HEK293 (cell line): ENCODE measurements around the gene MAGI2.

Source experiments
- BCL11A ChIP-seq: fragments of 450-650 bp; formaldehyde crosslinking; IDR thresholded peaks from 2 replicates; pipeline ENCODE4 v1.5.1; 2016; ENCODE audit warnings: low read depth, missing biosample characterization, missing genetic modification characterization
- CTCF ChIP-seq: fragments of 450-650 bp; formaldehyde crosslinking; IDR thresholded peaks from 2 replicates; pipeline ENCODE4 v1.5.1; 2016; ENCODE audit warnings: missing biosample characterization, missing genetic modification characterization
- REST ChIP-seq: fragments of 450-650 bp; formaldehyde crosslinking; IDR thresholded peaks from 2 replicates; pipeline ENCODE4 v1.5.1; 2016; ENCODE audit warnings: missing biosample characterization, missing genetic modification characterization
- SP2 ChIP-seq: fragments of 450-650 bp; formaldehyde crosslinking; IDR thresholded peaks from 2 replicates; pipeline ENCODE4 v1.5.1; 2016; ENCODE audit warnings: missing biosample characterization, missing genetic modification characterization
- TCF7L2 ChIP-seq: IDR thresholded peaks from 2 replicates; pipeline ENCODE4 v1.6.1; 2011; ENCODE audit warnings: low read depth, mild to moderate bottlenecking, inconsistent platforms, low read length, moderate library complexity, borderline replicate concordance
- ZNF140 ChIP-seq: fragments of 450-650 bp; formaldehyde crosslinking; IDR thresholded peaks from 2 replicates; pipeline ENCODE4 v1.5.1; 2016; ENCODE audit warnings: missing biosample characterization, missing genetic modification characterization
- ZNF302 ChIP-seq: fragments of 450-650 bp; formaldehyde crosslinking; IDR thresholded peaks from 2 replicates; pipeline ENCODE4 v1.5.1; 2016; ENCODE audit warnings: missing biosample characterization, missing genetic modification characterization, low read depth
- ZNF341 ChIP-seq: fragments of 450-650 bp; formaldehyde crosslinking; IDR thresholded peaks from 2 replicates; pipeline ENCODE4; 2016; ENCODE audit warnings: low read depth, missing biosample characterization, missing genetic modification characterization
- ZNF521 ChIP-seq: fragments of 450-650 bp; formaldehyde crosslinking; IDR thresholded peaks from 2 replicates; pipeline ENCODE4 v1.5.1; 2017; ENCODE audit warnings: missing biosample characterization, mild to moderate bottlenecking, missing genetic modification characterization
- ZNF580 ChIP-seq: fragments of 450-650 bp; formaldehyde crosslinking; IDR thresholded peaks from 2 replicates; pipeline ENCODE4 v1.5.1; 2016; ENCODE audit warnings: missing biosample characterization, missing genetic modification characterization
- ZNF654 ChIP-seq: fragments of 450-650 bp; formaldehyde crosslinking; IDR thresholded peaks from 2 replicates; pipeline ENCODE4 v1.5.1; 2016; ENCODE audit warnings: low read depth, missing biosample characterization, missing genetic modification characterization
- ZSCAN30 ChIP-seq: fragments of 450-650 bp; IDR thresholded peaks from 2 replicates; pipeline ENCODE4 v1.5.1; 2018; ENCODE audit warnings: missing biosample characterization, mild to moderate bottlenecking, missing genetic modification characterization, moderate library complexity
- TF ChIP-seq, protein P1 (sequence below): fragments of 450-650 bp; formaldehyde crosslinking; IDR thresholded peaks from 2 replicates; pipeline ENCODE4 v1.5.1; 2017; ENCODE audit warnings: missing biosample characterization, mild to moderate bottlenecking, missing genetic modification characterization, moderate library complexity
- TF ChIP-seq, protein P2 (sequence below): fragments of 450-650 bp; formaldehyde crosslinking; IDR thresholded peaks from 2 replicates; pipeline ENCODE4 v1.5.1; 2016; ENCODE audit warnings: missing biosample characterization, missing genetic modification characterization, low read depth

DNA sequence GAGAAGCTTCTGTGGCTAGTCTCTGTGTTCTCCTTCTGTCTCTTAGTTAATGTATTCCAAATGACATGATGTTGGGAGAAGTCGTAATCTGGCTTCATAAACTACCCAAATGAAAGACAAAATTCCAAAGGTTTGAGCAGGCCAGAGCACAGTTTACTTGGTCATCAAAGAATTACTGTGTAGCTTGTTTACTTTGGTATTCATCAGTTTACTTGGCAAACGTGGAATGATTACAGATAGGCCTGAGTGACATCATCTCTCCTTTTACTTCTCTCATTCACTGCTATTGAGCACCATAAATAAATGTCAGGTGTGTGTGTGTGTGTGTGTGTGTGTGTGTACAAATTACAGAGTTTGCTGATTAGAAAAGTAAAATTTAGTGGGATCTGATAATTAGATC lies 1327.6 kb downstream of the MAGI2 start:
- TF ChIP-seq, protein P1, sequence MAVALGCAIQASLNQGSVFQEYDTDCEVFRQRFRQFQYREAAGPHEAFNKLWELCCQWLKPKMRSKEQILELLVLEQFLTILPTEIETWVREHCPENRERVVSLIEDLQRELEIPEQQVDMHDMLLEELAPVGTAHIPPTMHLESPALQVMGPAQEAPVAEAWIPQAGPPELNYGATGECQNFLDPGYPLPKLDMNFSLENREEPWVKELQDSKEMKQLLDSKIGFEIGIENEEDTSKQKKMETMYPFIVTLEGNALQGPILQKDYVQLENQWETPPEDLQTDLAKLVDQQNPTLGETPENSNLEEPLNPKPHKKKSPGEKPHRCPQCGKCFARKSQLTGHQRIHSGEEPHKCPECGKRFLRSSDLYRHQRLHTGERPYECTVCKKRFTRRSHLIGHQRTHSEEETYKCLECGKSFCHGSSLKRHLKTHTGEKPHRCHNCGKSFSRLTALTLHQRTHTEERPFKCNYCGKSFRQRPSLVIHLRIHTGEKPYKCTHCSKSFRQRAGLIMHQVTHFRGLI = no peak
- TF ChIP-seq ZNF654 (tag by site-specific recombination) (no peak), ZNF580 (no peak), CTCF (tag by site-specific recombination) (no peak), ZNF302 (no peak), ZNF341 (tag by site-specific recombination) (no peak), BCL11A (tag by site-specific recombination) (no peak), ZNF140 (tag by site-specific recombination) (no peak), TCF7L2 (no peak), ZNF521 (tag by site-specific recombination) (no peak), ZSCAN30 (tag by site-specific recombination) (no peak), SP2 (no peak), REST (no peak)
- TF ChIP-seq, protein P2, sequence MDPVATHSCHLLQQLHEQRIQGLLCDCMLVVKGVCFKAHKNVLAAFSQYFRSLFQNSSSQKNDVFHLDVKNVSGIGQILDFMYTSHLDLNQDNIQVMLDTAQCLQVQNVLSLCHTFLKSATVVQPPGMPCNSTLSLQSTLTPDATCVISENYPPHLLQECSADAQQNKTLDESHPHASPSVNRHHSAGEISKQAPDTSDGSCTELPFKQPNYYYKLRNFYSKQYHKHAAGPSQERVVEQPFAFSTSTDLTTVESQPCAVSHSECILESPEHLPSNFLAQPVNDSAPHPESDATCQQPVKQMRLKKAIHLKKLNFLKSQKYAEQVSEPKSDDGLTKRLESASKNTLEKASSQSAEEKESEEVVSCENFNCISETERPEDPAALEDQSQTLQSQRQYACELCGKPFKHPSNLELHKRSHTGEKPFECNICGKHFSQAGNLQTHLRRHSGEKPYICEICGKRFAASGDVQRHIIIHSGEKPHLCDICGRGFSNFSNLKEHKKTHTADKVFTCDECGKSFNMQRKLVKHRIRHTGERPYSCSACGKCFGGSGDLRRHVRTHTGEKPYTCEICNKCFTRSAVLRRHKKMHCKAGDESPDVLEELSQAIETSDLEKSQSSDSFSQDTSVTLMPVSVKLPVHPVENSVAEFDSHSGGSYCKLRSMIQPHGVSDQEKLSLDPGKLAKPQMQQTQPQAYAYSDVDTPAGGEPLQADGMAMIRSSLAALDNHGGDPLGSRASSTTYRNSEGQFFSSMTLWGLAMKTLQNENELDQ (tag by site-specific recombination) = no peak
